ENCODE data around the gene UBE2K. TPM values are rescaled to one million over a fixed set of nuclear protein-coding genes. Genes with fewer than 3 reads are reported as not detected.
"Not testable (repeated sequence)": the region's sequence is repeated elsewhere in the genome, so short reads cannot be mapped to it uniquely, and the experiment has no call there.

The UBE2K gene
- total RNA-seq (40.4 and 41.0 TPM in 2 replicates), polyA plus RNA-seq (98.9 and 112 TPM in 2 replicates)

GRCh38 chr4:39697740-39698423 lies at the start of gene UBE2K:
TSS of gene UBE2K (plus strand) at chr4:39698136. CDS start at chr4:39698328, 192 bp downstream.
- peaks cover 49% of the 10 kb centered on the region for H3K79me2 ChIP-seq
- peaks cover 8% of the 10 kb centered on the region for H3K4me1 ChIP-seq (ENCODE audit: insufficient read depth)
- peak within 1 kb of the TSS; percentile 97 for H2AFZ ChIP-seq
- no peaks in the 10 kb centered on the region for H3K27me3 ChIP-seq
- under 1% methylated on average over 75 of the region's 84 CpGs for WGBS (ENCODE audit: low lambda C conversion rate, missing lambda C conversion rate)
- H3K4me2 ChIP-seq = peak within 1 kb of the TSS; percentile 94
- H3K9me2 ChIP-seq (replicated peaks; ENCODE audit: insufficient read depth) = no peaks in the 10 kb centered on the region
- H3K27ac ChIP-seq = peak within 1 kb of the TSS; percentile 99
- H3K36me3 ChIP-seq (replicated peaks; ENCODE audit: insufficient read depth, low read depth) = no peaks in the 10 kb centered on the region
- H4K20me1 ChIP-seq (ENCODE audit: insufficient read depth, poor library complexity, severe bottlenecking) = peaks cover 41% of the 10 kb centered on the region
- DNase-seq (ENCODE audit: low spot score) = peak; percentile 96
- no peaks in the 10 kb centered on the region for H3K9me3 ChIP-seq (ENCODE audit: low read depth)
- TF ChIP-seq EZH2phosphoT487 (IDR thresholded peaks at IDR 0.05; ENCODE audit: low read depth, severe bottlenecking, unreplicated experiment) (no peak), EZH2 (IDR thresholded peaks at IDR 0.05; ENCODE audit: borderline replicate concordance) (no peak), CTCF (IDR thresholded peaks at IDR 0.05; ENCODE audit: poor library complexity) (no peak)
- H3K4me3 ChIP-seq = peak within 1 kb of the TSS; percentile 88

- DNase-seq (ENCODE audit: low spot score) = no peak
- no peaks in the 10 kb centered on the region for H3K27me3 ChIP-seq
- no peaks in the 10 kb centered on the region for H3K9me2 ChIP-seq (replicated peaks; ENCODE audit: insufficient read depth)
- H4K20me1 ChIP-seq (ENCODE audit: insufficient read depth, poor library complexity, severe bottlenecking) = no peaks in the 10 kb centered on the region
- H2AFZ ChIP-seq = no peak overlapping the region
- no peaks in the 10 kb centered on the region for H3K9me3 ChIP-seq (ENCODE audit: low read depth)
- H3K4me2 ChIP-seq = no peak overlapping the region
- TF ChIP-seq CTCF (IDR thresholded peaks at IDR 0.05; ENCODE audit: poor library complexity) = no peak
- no peak for TF ChIP-seq EZH2phosphoT487 (IDR thresholded peaks at IDR 0.05; ENCODE audit: low read depth, severe bottlenecking, unreplicated experiment)
- TF ChIP-seq EZH2 (IDR thresholded peaks at IDR 0.05; ENCODE audit: borderline replicate concordance) = no peak
- H3K79me2 ChIP-seq = no peaks in the 10 kb centered on the region
- H3K4me3 ChIP-seq = no peak overlapping the region
- WGBS (ENCODE audit: low lambda C conversion rate, missing lambda C conversion rate) = 84% methylated on average over 3 of the region's 3 CpGs
- no peak overlapping the region for H3K27ac ChIP-seq
- no peaks in the 10 kb centered on the region for H3K4me1 ChIP-seq (ENCODE audit: insufficient read depth)
- no peaks in the 10 kb centered on the region for H3K36me3 ChIP-seq (replicated peaks; ENCODE audit: insufficient read depth, low read depth)
These were observed 49.7 kb upstream of the UBE2K start for GRCh38 chr4:39648213-39648612.

GRCh38 chr4:39648827-39649558 lies 48.9 kb upstream of the UBE2K start:
- H4K20me1 ChIP-seq (ENCODE audit: insufficient read depth, poor library complexity, severe bottlenecking) = no peaks in the 10 kb centered on the region
- H3K79me2 ChIP-seq = no peaks in the 10 kb centered on the region
- TF ChIP-seq EZH2 (IDR thresholded peaks at IDR 0.05; ENCODE audit: borderline replicate concordance) = no peak
- no peaks in the 10 kb centered on the region for H3K9me2 ChIP-seq (replicated peaks; ENCODE audit: insufficient read depth)
- no peak overlapping the region for H3K4me3 ChIP-seq
- H3K27ac ChIP-seq = no peak overlapping the region
- no peak for DNase-seq (ENCODE audit: low spot score)
- no peaks in the 10 kb centered on the region for H3K4me1 ChIP-seq (ENCODE audit: insufficient read depth)
- 91% methylated on average over 6 of the region's 6 CpGs for WGBS (ENCODE audit: low lambda C conversion rate, missing lambda C conversion rate)
- H3K4me2 ChIP-seq = no peak overlapping the region
- no peaks in the 10 kb centered on the region for H3K36me3 ChIP-seq (replicated peaks; ENCODE audit: insufficient read depth, low read depth)
- H3K9me3 ChIP-seq (ENCODE audit: low read depth) = no peaks in the 10 kb centered on the region
- no peaks in the 10 kb centered on the region for H3K27me3 ChIP-seq
- H2AFZ ChIP-seq = no peak overlapping the region

GRCh38 chr4:39649639-39650265 lies 48.2 kb upstream of the UBE2K start:
- no peaks in the 10 kb centered on the region for H3K9me2 ChIP-seq (replicated peaks; ENCODE audit: insufficient read depth)
- no peaks in the 10 kb centered on the region for H3K9me3 ChIP-seq (ENCODE audit: low read depth)
- no peak overlapping the region for H3K27ac ChIP-seq
- DNase-seq (ENCODE audit: low spot score) = no peak
- H3K4me2 ChIP-seq = no peak overlapping the region
- no peak overlapping the region for H3K4me3 ChIP-seq
- H2AFZ ChIP-seq = no peak overlapping the region
- no peaks in the 10 kb centered on the region for H3K27me3 ChIP-seq
- WGBS (ENCODE audit: low lambda C conversion rate, missing lambda C conversion rate) = 83% methylated on average over 2 of the region's 2 CpGs
- H3K79me2 ChIP-seq = no peaks in the 10 kb centered on the region
- no peaks in the 10 kb centered on the region for H3K36me3 ChIP-seq (replicated peaks; ENCODE audit: insufficient read depth, low read depth)
- no peaks in the 10 kb centered on the region for H3K4me1 ChIP-seq (ENCODE audit: insufficient read depth)
- no peak for TF ChIP-seq EZH2 (IDR thresholded peaks at IDR 0.05; ENCODE audit: borderline replicate concordance)
- TF ChIP-seq EZH2phosphoT487 (IDR thresholded peaks at IDR 0.05; ENCODE audit: low read depth, severe bottlenecking, unreplicated experiment) = no peak
- no peak for TF ChIP-seq CTCF (IDR thresholded peaks at IDR 0.05; ENCODE audit: poor library complexity)
- no peaks in the 10 kb centered on the region for H4K20me1 ChIP-seq (ENCODE audit: insufficient read depth, poor library complexity, severe bottlenecking)

- not testable (repeated sequence) for H4K20me1 ChIP-seq (ENCODE audit: insufficient read depth, poor library complexity, severe bottlenecking); H3K36me3 ChIP-seq (replicated peaks; ENCODE audit: insufficient read depth, low read depth); H3K4me2 ChIP-seq; H3K4me3 ChIP-seq; H3K27me3 ChIP-seq; H3K9me3 ChIP-seq (ENCODE audit: low read depth); H3K79me2 ChIP-seq; H3K9me2 ChIP-seq (replicated peaks; ENCODE audit: insufficient read depth); DNase-seq (ENCODE audit: low spot score); H3K27ac ChIP-seq; H3K4me1 ChIP-seq (ENCODE audit: insufficient read depth); H2AFZ ChIP-seq
- WGBS (ENCODE audit: low lambda C conversion rate, missing lambda C conversion rate) = 97% methylated on average over 4 of the region's 4 CpGs
These were observed 46.4 kb upstream of the UBE2K start for GRCh38 chr4:39651586-39651985.

Data from hepatocyte (in vitro differentiated cells).